ENCODE measurements around the gene SPATA6L.

The SPATA6L gene

DNA sequence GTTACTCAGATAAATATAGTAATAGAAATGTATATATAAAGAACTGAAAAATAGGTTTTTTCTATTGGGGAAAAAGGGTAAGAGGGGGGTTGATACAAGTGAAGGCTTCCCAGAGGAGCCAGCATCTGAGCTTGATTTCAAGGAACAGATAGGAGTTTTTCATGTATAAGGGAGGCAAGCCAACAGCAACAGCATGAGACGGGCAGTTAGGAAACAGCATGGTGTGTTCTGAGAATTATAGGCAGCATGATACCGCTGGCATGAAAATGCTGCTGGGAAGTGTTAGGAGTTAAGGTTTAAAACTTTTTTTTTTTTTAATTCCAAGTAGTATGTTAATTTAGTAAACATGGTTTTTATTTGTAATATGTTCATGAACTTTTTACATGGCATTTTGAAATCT lies 22.7 kb upstream of the SPATA6L start:
- no peak overlapping the region for H3K4me3 ChIP-seq (ENCODE audit: low read depth, low read length)
- TF ChIP-seq, protein P1, sequence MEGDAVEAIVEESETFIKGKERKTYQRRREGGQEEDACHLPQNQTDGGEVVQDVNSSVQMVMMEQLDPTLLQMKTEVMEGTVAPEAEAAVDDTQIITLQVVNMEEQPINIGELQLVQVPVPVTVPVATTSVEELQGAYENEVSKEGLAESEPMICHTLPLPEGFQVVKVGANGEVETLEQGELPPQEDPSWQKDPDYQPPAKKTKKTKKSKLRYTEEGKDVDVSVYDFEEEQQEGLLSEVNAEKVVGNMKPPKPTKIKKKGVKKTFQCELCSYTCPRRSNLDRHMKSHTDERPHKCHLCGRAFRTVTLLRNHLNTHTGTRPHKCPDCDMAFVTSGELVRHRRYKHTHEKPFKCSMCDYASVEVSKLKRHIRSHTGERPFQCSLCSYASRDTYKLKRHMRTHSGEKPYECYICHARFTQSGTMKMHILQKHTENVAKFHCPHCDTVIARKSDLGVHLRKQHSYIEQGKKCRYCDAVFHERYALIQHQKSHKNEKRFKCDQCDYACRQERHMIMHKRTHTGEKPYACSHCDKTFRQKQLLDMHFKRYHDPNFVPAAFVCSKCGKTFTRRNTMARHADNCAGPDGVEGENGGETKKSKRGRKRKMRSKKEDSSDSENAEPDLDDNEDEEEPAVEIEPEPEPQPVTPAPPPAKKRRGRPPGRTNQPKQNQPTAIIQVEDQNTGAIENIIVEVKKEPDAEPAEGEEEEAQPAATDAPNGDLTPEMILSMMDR (IDR thresholded peaks at IDR 0.05; ENCODE audit: low read depth, low read length) = no peak
- in situ Hi-C loops (cut with HindIII; ENCODE audit: low sequenced_read_pairs) = no loop called here
- DNase-seq (ENCODE audit: low read depth, low spot score) = no peak

DNA sequence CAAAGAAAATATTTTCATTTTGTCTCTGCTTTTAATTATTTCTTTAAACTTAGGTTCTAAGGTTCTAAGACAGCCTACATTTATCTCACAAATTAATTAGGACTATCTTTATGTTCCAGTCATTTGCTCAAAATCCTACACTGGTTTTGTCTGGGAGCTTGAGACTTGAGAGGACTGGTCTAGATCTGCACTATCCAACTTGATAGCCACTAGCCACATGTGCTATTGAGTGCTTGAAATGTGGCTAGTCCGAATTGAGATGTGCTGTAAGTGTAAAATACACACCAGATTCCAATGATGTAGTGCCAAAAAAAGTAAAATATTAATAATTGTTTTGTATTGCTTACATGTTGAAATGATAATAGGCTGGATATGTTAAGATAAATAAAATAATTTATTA lies 20.3 kb upstream of the SPATA6L start:
- H3K4me3 ChIP-seq (ENCODE audit: low read depth, low read length) = no peak overlapping the region
- no peak for DNase-seq (ENCODE audit: low read depth, low spot score)
- in situ Hi-C loops (cut with HindIII; ENCODE audit: low sequenced_read_pairs) = no loop called here
- TF ChIP-seq, protein P1 (IDR thresholded peaks at IDR 0.05; ENCODE audit: low read depth, low read length) = no peak

DNA sequence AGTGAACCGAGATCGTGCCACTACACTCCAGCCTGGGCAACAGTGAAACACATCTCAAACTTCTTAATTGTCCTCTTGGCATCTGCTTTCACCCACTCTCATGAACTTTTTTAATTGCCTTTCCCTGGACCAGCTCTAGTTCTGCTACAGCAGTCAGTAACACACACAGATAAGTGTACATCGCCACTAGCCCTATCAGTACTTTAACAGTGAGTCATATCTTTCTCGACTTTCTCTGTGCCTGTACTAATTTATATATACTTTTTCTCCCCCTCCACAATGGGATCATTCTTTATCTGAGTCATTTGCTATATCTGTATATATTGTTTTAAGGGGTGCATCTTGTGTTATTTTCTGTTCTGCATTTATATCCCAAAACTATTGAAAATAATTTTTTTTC lies 19.8 kb upstream of the SPATA6L start:
- DNase-seq (ENCODE audit: low read depth, low spot score) = no peak
- in situ Hi-C loops (cut with HindIII; ENCODE audit: low sequenced_read_pairs) = no loop called here
- TF ChIP-seq, protein P1 (IDR thresholded peaks at IDR 0.05; ENCODE audit: low read depth, low read length) = no peak
- no peak overlapping the region for H3K4me3 ChIP-seq (ENCODE audit: low read depth, low read length)

DNA sequence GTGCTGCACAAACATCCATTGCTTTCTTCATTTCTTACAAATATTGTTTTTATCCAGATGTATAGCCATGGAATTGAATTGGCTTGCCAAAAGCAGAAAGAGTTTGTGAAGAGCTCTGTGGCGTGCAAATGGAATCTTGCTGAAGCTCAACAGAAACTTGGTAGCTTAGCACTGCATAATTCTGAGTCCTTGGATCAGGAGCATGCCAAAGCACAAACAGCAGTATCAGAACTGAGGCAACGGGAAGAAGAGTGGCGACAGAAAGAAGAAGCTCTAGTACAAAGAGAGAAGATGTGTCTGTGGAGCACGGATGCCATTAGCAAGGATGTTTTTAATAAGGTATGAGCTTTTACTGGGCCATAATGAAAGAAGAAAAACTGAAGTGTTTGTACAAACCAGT lies 18.5 kb upstream of the SPATA6L start:
- no peak overlapping the region for H3K4me3 ChIP-seq (ENCODE audit: low read depth, low read length)
- in situ Hi-C loops (cut with HindIII; ENCODE audit: low sequenced_read_pairs) = no loop called here
- DNase-seq (ENCODE audit: low read depth, low spot score) = no peak
- TF ChIP-seq, protein P1 (IDR thresholded peaks at IDR 0.05; ENCODE audit: low read depth, low read length) = no peak

DNA sequence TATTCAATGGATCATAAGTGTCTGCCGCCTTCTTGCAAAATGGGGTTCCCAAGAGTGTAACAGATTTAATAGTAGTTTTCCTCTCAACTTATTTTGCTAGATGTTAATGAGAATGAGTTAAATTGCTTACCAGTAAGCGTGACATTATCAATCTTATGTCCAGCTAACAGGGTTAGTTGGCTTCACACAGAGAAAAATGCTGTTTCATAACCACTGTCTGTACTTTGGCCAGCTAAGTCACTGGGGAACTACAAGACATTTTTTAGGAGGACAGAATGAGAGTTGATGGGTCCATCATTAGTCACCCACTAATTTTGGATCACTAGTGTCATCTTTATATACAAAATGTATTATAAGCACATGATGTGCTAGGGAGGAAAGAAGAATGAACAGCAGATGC lies 14.5 kb upstream of the SPATA6L start:
- in situ Hi-C loops (cut with HindIII; ENCODE audit: low sequenced_read_pairs) = no loop called here
- H3K4me3 ChIP-seq (ENCODE audit: low read depth, low read length) = peak overlapping the region; percentile 94
- TF ChIP-seq, protein P1 (IDR thresholded peaks at IDR 0.05; ENCODE audit: low read depth, low read length) = no peak
- DNase-seq (ENCODE audit: low read depth, low spot score) = no peak

DNA sequence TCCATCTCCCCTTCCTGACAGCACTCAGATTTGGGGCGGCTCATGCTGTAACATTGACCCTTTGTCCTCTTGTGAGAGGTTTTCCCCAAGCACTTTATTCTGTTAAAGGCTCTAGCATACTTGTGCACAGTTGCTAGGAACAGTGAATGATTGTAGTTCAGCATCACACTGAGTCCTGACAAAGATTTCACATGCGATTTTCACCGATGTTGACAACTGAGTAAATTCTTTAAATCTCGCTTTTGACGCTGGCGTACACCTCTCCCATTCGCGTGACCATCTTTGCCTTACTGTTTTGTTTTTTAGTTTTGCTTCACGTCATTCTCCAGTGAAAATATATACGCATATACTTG lies 13.9 kb upstream of the SPATA6L start:
- peak; percentile 35 for DNase-seq (ENCODE audit: low read depth, low spot score)
- H3K4me3 ChIP-seq (ENCODE audit: low read depth, low read length) = peak overlapping the region; percentile 94
- TF ChIP-seq, protein P1 (IDR thresholded peaks at IDR 0.05; ENCODE audit: low read depth, low read length) = no peak
- in situ Hi-C loops (cut with HindIII; ENCODE audit: low sequenced_read_pairs) = no loop called here
